ENCODE measurements around the gene PTCD3.

PTCD3 gene

GRCh38 chr2:86140969-86141392 lies 34.9 kb downstream of the PTCD3 start:
- intact Hi-C loops (cut with DNase I) = no loop called here
- no peak for DNase-seq

GRCh38 chr2:86142436-86143257 lies 36.6 kb downstream of the PTCD3 start:
- no peak for DNase-seq
- intact Hi-C loops (cut with DNase I) = no loop called here

DNA sequence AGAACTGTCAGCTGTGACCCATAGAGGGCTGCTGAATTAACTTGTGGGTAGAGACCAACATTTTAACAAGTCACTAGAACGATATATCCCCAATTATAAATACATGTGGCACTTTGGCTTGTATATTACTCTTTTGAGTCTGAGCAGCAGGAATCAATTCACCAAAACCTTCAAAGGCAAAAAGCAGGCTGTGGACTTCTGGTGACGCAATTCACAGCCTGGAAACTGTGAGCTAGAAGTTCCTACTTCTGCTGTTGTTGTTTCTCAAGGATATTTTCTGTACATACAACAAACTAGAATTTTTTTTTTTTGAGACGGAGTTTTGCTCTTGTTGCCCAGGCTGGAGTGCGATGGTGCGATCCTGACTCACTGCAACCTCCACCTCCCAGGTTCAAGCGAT lies 37.3 kb downstream of the PTCD3 start:
- intact Hi-C loops (cut with DNase I) = no loop called here

GRCh38 chr2:86143926-86144685 lies 38.1 kb downstream of the PTCD3 start:
- intact Hi-C loops (cut with DNase I) = no loop called here
- DNase-seq = no peak

More for the DNA sequence above, 37.3 kb downstream of the PTCD3 start:
- DNase-seq = no peak

DNA sequence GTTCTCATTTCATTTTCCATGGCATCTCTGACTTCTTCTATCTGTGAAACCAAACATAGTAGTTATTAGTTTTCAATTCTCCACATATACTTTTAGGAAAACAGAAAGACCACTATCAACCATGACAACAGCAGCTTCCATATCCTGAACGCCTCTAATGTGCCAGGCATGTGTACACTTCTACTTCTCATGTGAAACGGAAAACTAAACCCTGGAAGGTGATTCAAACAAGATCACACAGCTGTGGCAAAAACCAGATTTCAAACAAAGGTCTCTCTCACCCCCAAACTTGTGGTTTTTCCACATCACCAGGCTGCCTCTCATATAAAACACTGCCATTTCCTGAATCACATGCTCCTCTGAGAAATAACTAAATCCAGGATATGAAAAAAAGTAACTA lies 41.8 kb downstream of the PTCD3 start:
- intact Hi-C loops (cut with DNase I) = no loop called here
- no peak for DNase-seq

DNA sequence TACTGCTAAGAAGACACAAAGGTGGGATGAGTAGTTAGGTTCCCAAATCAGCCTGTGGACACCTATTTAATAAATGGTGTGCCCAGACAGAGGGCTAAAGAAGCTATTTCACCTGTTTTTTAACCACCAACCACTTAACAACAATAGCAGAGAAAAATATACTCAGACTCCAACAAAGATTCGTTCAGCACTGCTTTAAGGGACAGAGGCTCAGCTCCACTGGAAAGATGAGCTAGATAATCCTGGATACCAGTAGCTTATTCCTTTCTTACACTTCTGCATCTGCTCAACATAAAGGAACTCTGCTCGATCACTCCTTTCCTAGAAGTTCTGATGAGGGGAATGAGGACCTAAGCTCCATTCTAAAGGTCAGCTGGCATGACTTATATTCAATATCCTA lies 44.5 kb downstream of the PTCD3 start:
- intact Hi-C loops (cut with DNase I) = no loop called here
- DNase-seq = no peak

DNA sequence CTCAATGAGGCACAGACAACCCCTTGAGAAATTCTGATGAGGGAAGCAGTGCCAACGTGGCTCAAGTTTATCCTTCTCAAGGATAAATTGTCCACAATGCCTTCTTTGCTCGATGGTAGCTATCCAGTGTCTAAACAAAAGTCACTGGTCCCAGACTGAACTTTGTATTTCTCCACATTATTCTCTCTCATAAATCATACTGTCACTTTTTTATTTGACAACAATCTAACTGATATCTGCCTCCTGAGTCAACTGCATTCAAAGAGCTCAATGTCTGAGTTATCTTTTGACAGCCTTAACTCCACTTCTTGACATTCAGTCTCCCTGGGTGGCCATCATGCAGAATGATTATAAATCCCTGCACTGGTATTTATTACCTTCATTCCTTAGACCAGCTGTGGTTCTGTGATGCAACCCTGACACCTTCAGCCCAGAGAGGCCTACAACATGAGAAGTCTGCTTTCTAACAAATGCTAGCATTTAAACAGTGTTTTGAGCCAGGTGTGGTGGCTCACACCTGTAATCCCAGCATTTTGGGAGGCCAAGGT lies 51.0 kb downstream of the PTCD3 start:
- intact Hi-C loops (cut with DNase I) = no loop called here
- DNase-seq = no peak

DNA sequence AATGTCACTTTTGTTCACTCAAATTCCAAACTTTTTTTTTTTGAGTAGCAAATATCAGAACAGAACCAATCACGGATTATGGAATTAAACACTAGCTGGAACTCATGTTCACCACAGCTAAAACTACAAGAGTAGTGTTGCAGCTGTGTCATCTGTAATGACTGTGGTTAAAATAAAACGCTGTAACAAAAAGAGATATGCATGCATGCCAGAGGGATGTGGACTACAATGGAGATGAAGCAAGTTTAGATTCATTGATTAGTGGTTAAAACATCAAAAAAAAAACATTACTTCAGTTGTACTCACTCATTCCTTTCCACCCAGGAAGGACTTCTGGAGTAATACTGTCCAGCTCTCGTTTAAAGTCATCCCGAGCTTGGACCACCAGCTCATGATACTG lies 52.3 kb downstream of the PTCD3 start:
- no peak for DNase-seq
- intact Hi-C loops (cut with DNase I) = no loop called here

DNA sequence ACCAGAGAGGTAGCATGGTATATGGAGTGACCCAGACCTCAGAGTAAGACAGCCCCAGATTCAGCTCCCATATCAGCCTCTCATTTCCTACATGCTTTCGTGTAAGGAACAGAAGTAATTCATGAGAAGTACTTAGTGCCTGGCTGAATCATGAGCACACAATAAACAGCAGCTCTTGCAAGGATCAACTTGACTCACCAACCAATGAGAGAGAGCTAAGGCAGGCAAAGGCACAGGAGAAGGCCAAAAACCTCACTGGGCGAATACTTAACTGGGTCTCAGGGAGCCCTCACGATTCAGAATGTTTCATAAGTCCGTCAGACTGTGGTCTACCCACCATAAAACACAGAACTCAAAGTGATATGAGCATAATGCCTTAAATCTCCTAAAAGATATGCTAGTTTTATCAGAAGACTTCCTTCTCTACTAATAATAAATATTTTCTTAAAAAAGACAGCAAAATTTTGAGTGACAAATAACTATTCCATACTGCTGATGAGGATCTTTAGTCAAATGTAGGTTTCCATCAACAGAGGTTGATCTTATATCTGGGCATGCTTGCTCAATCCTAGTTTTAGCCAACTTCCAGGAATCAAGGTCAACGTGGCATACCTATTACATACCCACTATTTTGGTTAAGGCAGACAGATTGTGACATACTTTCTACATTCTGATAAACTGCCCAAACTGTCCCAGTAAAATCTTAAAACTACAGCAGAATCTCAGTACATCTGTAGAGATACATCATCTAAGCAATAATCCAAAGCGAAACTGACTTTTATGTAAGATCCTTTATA lies 54.3 kb downstream of the PTCD3 start:
- intact Hi-C loops (cut with DNase I) = no loop called here
- no peak for DNase-seq

GRCh38 chr2:86170449-86170848 lies 64.4 kb downstream of the PTCD3 start:
- no peak for DNase-seq
- intact Hi-C loops (cut with DNase I) = no loop called here

DNA sequence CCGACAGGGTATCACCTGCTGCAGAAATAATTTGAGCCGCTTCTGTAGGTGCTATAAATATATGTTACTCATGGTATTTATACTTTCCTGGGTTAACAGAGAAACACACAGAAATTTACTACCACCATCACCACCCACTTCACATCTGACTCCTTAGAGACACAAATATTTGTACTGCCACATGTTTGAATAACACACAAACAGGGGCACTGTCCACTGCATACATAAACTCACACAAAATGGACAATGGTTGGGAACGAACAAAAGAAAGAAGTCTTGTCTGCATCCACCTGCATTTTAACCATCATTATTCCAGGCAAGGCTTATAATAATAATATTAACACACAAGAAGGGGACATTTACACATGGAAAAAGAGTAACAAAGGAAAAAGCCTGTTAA lies 65.3 kb downstream of the PTCD3 start:
- DNase-seq = no peak
- intact Hi-C loops (cut with DNase I) = no loop called here

GRCh38 chr2:86172610-86173009 lies 66.6 kb downstream of the PTCD3 start:
- intact Hi-C loops (cut with DNase I) = no loop called here
- no peak for DNase-seq

DNA sequence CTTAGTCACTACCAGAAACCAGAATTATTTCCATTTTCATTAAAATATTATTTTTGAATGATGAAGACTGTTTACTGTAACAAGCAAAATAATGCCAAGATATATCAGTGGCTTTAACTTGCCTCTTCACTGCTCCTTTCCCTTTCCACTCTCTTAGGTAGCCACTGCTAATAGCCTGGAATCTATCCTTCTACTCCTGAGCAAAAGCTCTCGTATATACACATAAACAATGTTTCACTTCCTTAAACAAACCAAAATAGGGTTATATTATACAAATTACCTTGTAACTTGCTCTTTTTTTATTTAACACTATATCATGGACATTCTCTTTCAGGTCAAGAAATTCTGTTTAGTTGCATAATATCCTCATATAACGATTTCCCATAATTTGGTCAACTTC lies 68.4 kb downstream of the PTCD3 start:
- intact Hi-C loops (cut with DNase I) = no loop called here
- no peak for DNase-seq

DNA sequence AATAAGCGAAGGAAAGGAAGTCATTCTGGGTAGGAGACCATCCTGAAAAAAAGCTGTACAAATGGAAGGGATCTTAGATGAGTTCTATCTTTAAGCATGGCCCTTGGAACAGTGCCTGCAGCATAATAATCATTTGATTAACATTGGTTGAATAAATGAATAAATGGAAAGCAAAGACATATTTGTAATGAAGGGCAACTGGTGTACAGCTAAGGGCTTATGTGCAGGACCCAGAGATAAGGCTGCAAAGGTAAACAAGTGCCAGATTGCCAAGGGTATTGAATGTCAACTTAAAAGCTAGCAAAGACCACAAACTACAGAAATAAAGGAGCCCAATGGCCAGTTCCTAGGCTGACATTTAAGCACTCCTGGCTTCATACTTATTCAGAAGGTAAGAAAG lies 69.8 kb downstream of the PTCD3 start:
- no peak for DNase-seq
- intact Hi-C loops (cut with DNase I) = no loop called here

- DNase-seq = no peak
- intact Hi-C loops (cut with DNase I) = no loop called here
Measured at GRCh38 chr2:86176597-86176996, 70.6 kb downstream of the PTCD3 start.

GRCh38 chr2:86185517-86186212 lies 79.6 kb downstream of the PTCD3 start:
- DNase-seq = no peak
- intact Hi-C loops (cut with DNase I) = no loop called here

DNA sequence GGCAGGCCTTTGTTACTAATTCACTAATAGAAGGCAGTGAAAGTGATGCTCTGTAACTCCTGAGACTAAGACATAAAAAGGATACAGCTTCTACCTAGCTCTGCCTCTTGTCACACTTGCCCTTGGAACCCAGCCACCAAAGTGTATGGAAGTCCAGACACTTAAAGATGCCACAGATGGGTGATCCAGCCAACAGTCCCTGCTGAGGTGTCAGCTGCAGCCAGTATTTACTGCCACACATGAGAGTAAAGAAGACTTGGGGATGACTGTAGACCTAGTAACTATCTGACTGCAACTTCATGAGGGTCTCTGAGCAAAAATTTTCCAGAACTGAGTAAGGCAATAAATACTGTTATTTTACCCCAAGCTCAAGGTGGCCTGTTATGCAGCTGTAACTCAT lies 80.4 kb downstream of the PTCD3 start:
- intact Hi-C loops (cut with DNase I) = no loop called here
- DNase-seq = no peak

GRCh38 chr2:86189782-86190416 lies 83.9 kb downstream of the PTCD3 start:
- intact Hi-C loops (cut with DNase I) = loop anchor here (10.0 kb wide), 1 partner anchor 85 kb away; the partner anchor contains the start of genes POLR1A and PTCD3
- no peak for DNase-seq
